LNCaP clone FGC (cell line): Measurements from ENCODE around the gene POLN.

Experiments used
- DNase-seq: peaks from one replicate; pipeline ENCODE4 v3.0.0-alpha.2; 2011; ENCODE audit warnings: low read depth
- H3K4me3 ChIP-seq: 2 replicates; pipeline ENCODE4 v1.5.1; 2011; ENCODE audit warnings: mild to moderate bottlenecking, low read depth, low read length, control low read depth
- TF ChIP-seq, protein P1 (sequence below): IDR thresholded peaks from 2 replicates; pipeline ENCODE4 v1.5.1; 2012; ENCODE audit warnings: mild to moderate bottlenecking; ENCODE audit not compliant: control insufficient read depth, insufficient read depth; ENCODE audit errors: extremely low read depth

POLN gene

DNA sequence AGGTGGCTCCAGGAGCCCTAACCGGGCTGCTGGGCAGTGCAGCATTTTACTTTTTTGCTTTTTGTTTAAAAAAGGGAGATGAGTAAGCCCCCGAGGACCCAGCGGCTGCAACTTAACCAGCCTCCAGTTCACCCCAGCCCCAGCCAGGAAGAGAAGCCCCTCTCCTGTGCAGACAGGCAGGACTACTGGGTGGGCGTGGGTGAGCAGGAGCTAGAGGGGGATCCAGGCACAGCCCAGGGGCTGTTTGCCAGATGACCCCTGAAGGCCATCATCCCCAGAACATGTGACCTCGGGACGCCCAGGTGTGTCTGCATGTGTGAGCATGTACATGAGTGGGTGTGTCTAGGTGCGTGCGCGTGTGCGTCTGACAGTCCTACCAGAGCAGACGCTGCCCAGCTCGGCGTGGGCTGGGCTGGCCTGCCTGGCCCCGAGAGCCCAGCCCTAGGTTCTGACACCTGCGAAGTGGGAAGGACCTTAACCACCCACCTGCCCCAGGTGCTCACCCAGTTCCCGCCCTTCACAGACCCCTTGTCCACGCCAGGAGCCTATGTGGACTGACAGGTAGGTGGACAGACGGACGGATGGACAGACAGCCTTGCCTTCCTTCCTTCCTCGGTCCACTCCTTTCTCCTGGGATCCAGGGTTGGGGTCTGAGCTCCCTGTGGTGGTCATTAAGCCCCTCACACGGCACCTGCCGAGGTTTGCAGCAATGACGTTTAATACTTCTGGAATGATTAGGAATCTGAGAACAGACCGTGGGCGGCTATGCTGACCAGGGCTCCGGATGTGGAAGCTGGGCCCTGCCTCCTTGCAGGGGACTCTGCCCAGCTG, 7.8 kb upstream of the POLN start:
- TF ChIP-seq, protein P1, sequence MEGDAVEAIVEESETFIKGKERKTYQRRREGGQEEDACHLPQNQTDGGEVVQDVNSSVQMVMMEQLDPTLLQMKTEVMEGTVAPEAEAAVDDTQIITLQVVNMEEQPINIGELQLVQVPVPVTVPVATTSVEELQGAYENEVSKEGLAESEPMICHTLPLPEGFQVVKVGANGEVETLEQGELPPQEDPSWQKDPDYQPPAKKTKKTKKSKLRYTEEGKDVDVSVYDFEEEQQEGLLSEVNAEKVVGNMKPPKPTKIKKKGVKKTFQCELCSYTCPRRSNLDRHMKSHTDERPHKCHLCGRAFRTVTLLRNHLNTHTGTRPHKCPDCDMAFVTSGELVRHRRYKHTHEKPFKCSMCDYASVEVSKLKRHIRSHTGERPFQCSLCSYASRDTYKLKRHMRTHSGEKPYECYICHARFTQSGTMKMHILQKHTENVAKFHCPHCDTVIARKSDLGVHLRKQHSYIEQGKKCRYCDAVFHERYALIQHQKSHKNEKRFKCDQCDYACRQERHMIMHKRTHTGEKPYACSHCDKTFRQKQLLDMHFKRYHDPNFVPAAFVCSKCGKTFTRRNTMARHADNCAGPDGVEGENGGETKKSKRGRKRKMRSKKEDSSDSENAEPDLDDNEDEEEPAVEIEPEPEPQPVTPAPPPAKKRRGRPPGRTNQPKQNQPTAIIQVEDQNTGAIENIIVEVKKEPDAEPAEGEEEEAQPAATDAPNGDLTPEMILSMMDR, result no peak
- no peak overlapping the region for H3K4me3 ChIP-seq
- no peak for DNase-seq

DNA sequence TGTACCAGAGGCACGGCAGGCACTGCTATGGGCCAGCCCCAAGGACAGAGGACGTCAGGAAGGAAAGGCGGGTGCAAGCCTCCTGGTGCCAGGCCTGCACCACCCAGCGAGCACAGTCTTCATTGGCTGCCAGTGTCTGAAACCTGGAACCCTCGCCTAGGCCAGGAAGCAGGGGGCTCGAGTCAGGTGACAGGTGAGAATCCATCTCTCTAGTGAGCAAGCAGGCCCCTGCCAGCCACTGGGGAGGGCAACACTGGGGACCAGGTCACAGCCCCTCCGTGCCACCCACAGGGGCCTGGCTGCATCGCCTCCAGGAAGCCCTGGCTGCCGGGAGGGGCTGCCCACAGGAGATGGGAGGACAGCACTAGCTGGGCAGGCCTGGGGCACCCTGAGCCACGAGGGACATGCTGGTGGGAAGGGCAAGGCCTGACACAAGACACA, 6.9 kb upstream of the POLN start:
- DNase-seq, result no peak
- TF ChIP-seq, protein P1, result no peak
- H3K4me3 ChIP-seq, result no peak overlapping the region

DNA sequence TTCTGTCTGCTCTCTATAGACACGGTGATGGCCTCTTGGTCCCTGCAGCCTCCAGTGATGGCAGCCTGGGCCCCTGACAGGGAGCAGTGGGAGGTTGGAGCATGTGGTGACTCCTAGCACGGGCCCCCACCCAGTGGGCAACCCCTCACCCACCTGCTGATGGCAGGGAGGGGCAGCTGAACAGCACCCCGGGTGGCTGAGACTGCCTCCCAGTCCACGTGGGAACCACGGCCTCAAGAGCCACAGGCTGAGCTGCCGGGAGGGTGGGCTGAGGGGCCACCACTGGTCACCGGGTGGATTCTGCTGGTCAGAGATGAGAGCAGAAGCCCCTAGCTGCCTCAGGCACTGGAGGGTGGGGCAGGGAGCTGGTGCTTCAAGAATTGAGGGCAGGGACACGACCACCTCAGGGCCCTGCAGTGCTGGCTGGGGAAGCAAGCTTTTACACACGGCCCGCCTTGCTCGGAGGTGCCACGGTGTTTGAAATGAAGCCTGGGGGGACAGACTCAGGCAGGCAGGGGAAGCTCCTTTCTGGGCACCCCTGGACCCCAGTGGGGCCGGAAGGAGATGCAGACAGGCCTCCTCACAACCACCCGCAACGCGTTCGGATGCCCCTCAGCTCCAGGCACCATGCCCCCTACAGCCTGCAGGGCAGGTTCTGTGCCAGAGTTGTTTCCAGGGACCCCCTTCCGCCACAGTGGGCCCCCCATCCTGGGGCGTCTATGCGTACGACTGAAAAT, 6.3 kb upstream of the POLN start:
- no peak for DNase-seq
- no peak overlapping the region for H3K4me3 ChIP-seq
- TF ChIP-seq, protein P1, result no peak

DNA sequence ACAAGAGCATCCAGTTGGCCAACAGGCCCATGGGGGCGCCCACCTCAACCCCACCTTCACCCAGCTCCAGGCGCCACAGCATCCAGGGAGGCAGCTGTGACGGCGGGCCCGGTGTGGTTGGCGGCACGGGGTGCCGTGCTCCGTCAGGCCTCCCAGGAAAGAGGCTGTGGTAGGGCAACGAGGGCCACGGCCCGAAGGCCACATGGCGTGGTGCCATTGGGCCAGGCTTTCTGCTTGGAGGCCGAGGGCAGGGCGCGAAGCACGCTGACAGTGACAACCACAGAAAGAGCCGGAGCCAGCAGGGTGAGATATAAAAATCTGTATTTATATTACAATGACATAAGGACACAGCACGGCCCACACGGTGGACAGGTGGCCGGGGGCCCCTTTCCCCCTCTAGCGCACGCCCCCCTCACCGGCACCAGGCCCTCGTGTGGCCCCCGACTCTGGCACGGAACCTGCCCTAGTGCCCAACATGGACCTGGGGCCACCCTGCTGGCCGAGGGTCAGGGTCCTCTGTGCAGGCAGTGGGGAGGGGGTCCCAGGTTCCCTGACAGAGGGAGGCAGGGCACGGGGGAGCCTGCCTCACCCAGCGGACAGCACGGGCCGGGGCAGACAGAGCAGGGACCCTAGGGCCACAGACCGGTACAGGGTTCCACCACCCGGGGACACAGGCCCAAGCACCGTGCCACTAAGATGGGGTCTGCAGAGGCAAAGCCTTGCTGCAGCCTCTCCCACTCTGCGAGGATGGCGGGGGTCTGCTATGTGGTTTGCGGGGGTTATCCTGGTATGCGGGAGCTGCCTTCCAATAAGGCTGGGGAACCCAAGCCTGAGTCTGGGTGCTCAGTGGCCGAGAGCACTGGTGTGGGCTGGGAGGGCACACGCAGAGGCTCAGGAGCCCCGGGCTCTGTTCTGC, 5.5 kb upstream of the POLN start:
- TF ChIP-seq, protein P1, result no peak
- no peak for DNase-seq

DNA sequence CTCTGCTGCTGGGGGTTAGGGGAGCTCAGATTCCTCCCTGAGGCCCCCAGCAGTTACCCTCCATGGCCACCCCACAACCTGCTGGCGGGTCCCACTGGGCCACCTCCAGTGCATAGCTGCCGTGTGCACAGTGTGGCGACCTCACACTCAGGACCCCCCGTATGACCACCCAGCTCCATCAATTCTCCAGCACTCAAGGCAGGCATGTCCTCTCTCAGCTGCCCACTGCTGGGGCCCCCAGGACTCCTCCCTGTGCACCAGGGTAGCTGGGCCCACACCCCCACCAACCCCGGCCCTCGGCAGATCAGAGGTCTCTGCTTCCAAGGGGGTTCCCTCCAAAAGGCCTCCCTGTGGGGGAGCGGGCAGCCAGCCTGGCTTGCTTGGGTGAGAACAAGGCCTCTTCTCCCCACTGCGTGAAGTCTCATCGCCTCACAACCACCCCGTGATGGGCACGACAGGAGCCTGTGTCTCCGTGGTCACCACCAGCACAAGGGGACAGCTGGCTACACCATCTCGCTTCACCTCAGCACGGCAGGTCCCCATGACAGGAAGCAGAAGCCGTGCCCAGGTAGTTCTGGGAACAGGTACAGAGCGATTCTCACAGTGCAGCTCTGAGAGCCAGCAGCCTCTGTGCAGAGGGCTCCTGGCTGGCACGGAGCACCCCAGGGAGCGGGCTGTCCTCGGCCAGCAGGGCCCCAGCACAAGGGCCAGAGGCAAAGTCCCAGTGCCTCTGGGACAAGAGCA, 4.6 kb upstream of the POLN start:
- no peak overlapping the region for H3K4me3 ChIP-seq
- TF ChIP-seq, protein P1, result no peak
- DNase-seq, result no peak

More for the DNA sequence above, 5.5 kb upstream of the POLN start:
- H3K4me3 ChIP-seq, result no peak overlapping the region

DNA sequence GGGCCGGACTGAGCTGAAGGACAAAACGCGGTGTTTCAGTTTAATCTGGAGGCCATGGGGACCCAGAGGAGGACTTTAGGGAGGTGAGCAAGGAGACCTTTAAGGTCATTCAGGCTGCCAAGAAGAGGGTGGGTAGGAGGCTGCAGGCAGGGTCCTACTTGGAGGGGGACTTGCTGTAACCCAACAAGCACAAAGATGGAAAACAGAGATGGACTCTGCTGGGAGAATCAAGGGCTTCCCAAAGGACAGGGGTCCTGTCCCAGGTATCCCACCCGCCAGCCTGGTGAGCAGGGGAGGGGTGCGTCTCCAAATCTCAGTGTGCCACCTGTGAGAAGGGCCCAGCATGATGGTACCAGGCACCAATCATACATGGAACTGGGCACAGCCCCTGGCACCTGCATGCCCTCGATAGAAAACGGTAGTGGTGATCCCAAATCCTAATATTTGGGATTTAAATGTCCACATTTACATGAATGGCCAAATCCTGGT, 3.9 kb upstream of the POLN start:
- no peak for DNase-seq
- no peak overlapping the region for H3K4me3 ChIP-seq

More for the DNA sequence above, 3.9 kb upstream of the POLN start:
- TF ChIP-seq, protein P1, result no peak
